A204.1 (cell line): Measurements from ENCODE around the gene RBMS1.

Experiments
- FAIRE-seq: peaks from 2 replicates; lab custom pipeline; 2012; peaks lifted over from hg19 to GRCh38; lab: Jason Lieb, UNC

Gene RBMS1

DNA sequence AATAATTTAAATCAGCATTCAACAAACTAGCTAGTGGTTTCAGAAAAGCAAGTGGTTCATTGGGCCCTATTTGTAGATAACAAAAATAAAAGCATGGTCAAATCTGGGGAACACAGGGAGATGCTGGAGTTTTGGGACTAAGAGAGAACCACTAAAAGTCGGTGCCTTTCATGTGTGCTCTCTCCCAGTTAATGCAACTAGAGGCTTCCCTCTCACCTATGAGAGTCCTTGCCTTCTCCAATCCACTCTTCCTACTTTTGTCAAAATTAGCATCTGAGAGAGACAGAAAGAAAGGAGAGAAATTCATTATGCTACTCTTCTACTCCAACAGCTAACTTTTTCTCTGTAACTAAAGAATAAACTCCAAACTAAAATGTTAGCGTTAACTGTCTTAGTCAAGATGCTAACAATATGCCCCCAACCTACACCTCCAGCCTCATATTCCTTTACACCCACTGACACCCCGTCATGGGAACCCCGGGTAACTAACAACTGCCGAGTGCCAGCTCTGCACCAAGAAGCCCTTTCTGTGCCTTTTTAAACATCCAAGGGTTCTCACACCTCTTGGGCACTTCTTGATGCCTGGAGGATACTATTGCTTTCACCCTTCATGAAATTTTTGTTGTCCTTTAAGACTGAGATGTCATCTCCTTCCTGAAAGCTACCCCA is 133.4 kb downstream of the RBMS1 start:
- no peak for FAIRE-seq

DNA sequence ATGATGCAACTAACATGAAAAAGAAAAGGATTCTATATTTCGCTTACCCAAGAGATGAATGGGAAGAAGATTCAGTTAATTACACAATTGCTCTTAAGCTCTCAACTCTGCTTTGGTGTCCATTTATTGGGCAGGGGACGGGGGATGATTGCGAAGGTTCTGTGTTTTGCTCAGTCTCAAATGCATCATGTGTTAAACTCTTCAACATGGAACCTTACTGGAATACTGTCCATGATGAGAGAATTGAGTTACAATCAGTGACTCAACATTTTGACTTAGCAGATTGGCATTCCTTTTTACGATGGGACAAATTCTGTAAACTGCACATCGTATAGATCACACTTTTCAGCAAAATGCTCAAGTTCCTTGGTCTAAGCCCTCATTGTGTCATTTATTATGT is 135.6 kb downstream of the RBMS1 start:
- no peak for FAIRE-seq

DNA sequence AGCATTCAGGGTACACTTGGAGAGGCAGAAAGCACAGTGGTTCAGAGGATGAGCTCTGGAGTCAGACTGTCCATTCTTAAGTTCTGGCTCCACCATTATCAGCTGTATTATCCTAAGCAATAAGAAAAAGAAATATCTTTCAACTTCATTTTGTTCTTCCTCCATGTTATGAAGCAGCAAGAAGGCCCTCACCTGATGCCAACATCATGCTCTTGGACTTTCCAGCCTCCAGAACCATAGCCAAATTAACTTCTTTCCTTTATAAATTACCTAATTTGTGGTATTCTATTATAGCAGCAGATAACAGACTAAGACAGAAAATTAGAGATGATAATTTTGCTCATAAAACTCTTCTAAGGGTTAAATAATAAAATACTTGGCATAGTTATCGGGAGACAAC is 137.1 kb downstream of the RBMS1 start:
- FAIRE-seq = no peak

DNA sequence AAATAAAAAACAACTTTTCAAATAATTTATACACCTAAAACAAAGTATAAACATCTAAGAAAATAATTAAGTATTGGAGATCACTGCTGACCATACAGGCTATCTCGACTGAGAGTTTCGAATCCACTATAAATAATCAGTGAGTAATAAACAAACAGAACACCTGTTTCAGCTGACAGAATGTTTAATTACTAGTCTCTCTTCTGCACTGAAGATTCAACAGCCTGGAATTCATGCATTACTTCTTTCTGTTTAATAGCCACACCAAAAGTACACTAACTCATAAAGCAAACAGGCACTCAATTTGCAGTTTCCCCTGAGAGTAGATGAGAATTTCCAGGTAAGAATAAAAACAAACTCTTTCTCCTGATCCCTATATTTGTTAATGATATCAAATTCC is 138.5 kb downstream of the RBMS1 start:
- FAIRE-seq = no peak

DNA sequence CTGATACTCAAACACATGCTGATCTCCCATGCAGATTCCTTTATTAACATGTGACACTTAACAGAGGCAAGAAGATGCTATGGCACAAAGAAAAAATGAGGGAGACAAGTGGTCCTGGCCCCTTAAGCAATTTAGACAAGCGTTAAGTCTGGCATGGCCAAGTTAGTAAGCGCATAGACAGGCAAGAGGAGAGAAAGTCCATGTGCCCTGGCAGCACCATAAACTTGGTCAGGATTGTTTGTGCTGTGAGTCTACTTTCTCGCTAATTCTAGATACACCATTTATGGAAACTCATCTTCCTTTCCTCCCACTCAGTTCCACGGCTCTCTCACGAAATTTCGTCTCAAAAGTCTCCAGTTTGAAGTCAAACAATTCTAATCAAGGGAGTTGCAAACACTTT is 138.9 kb downstream of the RBMS1 start:
- no peak for FAIRE-seq

DNA sequence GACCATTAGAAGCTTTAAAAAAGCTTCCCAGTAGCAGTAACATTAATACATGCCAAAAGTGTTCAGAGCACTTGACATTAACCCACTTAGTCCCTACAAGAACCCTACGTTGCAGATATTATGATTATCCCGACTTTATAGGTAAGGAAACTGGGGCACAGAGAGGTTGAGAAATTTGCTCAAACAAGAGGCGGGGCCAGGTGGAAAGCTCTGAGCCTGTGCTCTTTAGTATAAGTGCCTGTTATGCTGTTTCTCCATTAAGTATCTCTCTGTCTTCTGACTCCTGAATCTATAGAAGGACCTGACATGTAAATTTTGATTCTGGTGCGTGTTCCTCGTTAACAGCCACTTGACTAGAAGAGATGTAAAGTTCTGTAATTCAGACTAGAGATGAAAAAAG is 139.8 kb downstream of the RBMS1 start:
- no peak for FAIRE-seq

DNA sequence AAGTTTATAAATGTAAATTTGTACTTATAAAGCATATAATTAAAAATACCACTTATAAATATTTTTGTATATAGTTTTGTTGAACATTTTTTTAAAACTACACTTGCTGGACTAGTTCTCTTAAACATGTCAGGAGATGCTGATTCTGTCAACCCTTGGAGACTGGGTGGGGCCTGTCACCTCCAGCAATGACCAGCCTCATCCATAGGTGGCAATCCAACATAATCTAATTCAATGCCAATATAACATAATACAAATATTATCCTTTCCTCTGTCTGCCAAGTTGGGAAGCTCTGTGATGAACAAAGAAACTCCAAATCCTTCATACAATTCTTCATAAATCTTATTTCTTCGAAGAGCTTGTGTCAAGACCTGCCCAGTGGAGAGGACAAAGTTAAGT is 140.4 kb downstream of the RBMS1 start:
- no peak for FAIRE-seq

DNA sequence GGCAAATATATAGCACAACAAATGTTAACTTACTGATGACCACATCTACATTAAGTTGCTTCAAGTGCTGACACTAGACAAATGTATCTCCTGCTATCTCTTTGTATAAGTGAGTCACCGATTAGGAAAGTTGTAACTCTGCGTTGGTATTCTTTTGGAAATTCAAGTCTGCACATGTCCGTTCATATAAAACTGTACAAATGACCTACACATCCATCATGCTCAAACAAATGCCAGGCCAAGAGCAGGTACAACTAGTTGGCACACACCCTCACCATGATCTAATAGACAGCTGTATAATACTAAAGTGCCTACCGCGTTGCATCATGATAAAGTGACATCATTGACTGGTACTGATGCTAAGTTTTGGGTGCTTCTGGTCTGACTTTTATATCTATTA is 141.1 kb downstream of the RBMS1 start:
- no peak for FAIRE-seq

DNA sequence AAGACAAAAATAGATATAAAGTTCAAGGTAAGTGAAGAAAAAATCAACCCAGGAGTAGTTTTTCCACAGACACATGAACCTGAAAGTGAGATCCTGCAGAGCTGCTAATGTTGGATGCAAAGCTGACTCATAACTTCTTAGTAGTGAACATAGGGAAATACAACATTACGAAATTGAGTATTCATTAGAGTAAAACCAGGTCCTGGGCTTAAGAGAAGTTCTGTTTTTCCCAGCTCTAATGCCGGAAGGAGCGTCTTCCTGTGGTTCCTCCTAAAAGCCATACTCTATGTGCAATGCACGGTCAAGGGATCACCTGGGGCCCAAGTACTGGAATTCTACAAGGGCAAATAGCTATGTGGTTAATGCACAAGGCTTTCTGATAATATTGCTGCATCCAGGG is 141.7 kb downstream of the RBMS1 start:
- no peak for FAIRE-seq

DNA sequence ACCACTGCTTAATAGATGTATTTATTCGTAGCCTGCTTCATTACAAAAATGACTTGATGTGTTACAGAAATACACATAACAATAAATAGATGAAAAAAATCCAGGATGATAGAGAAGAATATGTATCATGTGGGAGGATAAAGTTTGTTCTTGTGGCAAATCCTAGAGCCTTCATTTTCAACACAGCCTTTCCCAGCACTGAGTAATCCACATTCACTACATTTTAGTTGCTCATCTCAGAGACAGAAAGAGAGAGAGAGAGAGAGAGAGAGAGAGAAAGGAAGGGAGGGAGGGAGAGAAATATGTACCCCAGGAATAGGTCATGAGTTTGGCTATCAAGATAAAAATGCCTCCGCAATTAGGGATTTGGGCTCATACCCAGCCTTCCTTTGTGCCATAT is 144.3 kb downstream of the RBMS1 start:
- FAIRE-seq = no peak

DNA sequence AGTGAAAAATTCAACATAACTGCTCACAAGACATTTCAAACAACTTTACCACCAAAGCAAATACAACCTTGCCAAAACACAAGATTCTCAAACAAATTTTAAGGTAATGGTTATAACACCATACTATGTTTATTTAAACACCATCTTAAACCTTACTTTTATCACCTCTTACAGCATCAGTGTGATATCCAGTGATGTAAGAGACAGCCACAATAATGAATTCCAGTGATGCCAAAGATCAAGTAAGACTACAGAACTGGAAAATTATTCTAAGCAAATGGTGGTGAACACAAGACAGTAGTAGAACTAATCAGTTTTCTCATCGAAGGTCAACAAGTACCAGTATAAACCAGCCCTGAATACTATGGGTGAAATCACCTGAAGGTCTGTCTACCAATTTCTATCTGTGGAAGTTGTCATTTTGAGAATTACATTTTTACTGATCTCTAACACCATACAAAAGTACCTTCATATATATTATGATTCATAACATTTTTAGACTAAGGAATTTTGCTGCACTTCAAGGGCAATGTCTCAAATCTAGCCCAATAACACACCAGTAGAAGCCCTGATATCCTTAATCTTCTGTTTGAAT is 146.2 kb downstream of the RBMS1 start:
- FAIRE-seq = no peak

DNA sequence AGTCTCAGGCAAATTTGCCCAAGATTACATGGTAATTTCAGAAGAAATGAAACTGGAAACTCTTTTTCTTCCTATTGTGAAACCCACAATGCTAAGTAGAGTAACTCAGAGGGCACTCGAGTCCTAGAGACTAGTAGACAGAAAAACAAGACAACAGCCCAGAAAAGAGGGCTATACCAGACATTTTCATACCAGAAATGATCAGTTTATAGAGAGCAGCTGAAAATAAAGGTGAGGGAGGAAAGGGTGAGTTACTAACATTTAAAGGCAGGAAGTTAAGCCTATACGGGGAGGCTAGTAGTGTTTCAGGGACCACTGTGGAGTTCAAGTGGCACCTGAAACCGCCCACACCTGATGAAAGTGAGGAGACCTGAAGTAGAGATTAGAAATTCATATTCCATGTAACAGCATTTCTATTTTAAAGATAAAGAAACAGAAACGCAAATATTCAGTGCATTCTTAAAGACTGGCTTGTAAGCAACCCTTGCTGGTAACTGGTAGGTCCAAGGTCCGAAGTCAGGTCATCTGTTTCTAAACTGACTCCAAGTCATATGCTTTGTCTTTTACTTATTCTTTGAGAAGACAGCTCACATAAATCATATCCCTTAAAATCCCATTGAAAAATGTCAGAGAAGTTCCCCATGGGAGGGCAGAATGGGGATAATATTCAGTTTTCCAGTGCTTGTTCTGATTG is 148.4 kb downstream of the RBMS1 start:
- FAIRE-seq = no peak

DNA sequence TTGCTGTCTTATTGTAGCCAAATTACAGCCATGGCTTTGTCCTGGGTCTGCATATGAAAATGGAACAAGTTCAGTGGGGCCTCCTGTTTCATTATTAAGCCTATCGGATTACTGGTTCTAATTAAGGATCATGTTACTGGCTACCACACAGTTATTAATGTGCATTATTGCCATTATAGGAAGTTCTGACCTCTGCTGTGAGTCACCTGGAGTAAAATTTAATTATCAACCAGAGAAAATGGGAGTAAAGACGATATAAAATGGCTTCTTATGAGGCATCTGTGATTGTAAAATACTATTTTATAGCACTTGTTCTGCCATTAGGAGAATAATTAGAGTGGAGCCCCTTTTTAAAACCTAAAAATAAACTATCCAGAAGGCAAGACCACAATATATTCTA is 150.2 kb downstream of the RBMS1 start:
- FAIRE-seq = no peak

DNA sequence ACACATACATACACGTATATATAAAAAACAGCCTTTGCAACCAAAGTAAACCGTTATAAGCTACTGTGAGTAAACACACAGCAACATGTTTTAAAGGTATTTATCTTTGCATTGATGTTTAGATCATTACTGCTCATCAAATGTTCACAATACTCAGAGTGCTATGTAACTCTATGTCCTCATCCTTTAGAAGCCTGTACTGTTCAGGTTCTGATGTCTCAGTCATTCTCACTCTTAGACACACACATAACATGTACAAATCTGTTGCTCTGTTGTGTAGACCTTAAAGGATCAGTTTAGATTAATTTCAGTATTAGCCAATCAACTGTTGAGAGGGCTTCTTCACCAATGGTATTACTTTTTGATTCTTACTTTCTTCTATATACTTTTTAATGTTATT is 153.9 kb downstream of the RBMS1 start:
- no peak for FAIRE-seq

DNA sequence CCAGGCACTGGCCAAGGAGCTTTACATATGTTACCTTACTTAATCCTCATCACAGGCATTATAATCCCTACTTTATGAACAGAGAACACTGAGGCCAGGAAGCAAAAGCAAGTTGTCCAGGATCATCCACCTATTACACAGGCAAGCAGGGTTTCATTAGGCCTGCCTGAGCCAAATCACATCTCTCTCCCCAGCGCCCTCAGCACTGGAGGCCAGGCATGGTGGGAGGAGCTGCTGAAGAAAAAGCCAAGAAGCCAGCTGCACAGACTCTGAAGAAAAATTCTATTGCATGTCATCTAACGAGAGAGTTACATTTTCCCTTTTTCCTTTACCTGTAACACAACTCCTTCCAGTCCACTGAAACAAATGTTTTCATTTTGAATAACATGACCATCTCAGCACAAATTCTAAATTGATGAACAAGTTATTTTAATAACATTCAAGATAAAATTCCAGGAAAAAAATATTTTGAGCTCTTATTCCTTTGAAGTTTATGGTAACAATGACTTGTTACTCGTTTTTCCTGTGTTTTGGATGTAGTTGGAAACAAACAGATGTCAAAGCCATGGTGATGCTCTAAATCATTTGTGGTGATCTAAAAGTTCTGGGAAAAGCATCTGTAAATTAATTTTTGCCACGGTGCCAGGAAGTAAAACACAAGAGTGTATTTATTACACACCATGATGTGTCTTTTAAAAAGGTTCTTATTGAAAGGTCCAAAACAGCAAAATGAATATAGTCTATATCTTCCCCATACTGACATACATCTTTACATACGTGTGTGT is 154.5 kb downstream of the RBMS1 start:
- no peak for FAIRE-seq

DNA sequence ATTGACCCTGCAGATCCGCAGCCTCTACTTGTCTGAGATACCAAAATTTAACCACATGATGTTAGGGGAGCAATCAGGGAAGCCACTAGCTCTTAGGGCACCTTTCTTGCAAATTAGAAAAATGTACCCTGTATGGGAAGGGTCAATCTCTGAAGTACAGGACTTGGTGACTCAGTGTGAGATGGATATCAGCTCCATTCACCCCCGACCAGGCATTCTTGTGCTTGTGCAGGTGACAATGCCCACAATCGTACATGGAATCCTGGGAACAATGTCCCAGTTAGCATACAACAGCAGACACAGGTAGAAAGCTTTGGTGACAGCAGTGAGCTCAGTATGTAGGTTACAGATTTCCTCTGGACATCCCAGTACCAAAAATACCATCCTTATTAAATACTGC is 155.9 kb downstream of the RBMS1 start:
- no peak for FAIRE-seq

DNA sequence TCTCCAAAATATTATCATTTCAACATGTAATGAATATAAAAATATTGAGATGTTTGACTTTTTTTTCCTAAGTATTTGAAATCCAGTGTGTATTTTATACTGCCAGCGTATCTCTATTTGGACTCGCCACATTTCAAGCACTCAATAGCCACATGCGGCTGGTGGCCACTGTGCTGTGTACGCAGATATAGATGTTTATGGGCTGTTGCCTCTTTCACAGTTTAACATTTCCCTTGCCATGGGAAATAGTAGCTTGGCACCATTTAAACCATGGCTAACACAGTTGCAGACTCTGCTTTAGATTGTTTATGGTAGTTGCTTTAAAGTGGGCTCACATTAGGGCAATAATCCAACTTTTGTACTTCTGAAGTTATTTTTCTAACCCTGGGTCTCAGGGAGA is 157.0 kb downstream of the RBMS1 start:
- no peak for FAIRE-seq

DNA sequence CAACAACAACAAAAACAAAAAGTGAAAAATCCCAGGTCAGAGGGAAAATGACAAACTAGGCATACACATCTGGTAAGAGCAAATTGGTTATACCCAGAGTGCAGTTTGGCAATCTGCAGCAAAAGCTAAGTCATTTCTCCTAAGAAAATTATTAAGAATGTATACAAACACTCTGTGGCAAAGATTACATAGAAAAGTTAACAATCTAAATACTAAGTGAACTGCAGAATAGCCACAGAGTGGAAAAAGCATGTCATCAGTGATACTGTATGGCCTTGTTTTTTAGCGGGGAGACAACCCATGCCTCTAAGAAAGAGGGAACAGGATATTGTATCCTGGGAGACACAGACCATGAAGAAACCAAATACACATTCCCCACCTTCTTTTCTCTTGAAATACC is 157.5 kb downstream of the RBMS1 start:
- no peak for FAIRE-seq

DNA sequence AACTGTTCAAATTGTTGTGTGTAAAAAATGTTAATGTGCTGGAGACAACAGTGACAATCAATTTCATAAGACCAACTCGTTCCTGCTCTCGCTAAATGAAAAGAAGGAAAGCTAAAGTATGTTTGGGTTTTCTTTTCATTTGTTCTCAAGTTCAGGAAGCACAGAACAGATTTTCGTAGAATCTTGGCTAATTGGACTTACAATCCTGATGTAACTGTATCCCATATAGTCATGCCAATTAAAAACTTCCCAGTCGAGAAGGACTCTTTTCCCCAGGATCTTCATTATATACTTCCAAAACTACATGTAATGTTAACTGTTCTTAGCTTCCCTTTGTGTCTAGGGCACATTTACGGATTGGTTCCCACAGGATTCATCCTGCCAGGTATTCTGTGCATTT is 158.2 kb downstream of the RBMS1 start:
- no peak for FAIRE-seq

DNA sequence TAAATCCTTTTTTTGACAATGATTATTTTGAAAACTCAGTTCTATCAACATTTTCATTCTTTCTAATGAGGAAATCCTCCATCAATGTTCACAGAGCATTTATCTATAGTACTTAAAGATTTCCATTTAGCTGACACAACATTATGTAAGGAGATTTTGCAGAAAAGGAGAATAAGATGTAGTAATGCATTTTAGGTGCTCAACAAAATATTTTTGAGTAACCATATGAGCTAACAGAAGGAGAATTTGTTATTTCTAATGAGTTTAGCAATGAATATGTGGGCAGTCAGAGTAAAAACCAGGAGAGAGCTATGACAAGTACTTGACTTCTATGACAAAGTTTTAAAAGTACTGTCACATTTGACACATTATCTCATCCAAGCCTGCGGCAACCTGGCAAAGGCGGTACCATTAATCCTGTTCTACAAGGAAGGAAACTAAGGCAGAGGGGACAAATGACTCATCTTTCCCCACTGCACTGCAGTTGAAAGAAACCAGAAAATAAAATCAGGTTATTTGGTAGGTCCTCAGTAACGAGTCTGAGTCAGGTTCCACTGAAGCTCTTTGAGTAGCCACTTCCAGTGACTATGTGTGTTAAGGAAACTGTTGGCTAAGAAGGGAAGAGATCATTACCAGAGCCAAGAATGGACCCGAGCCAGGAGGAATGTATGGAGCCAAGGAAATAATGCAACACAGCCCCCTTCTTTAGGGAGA is 159.4 kb downstream of the RBMS1 start:
- no peak for FAIRE-seq

DNA sequence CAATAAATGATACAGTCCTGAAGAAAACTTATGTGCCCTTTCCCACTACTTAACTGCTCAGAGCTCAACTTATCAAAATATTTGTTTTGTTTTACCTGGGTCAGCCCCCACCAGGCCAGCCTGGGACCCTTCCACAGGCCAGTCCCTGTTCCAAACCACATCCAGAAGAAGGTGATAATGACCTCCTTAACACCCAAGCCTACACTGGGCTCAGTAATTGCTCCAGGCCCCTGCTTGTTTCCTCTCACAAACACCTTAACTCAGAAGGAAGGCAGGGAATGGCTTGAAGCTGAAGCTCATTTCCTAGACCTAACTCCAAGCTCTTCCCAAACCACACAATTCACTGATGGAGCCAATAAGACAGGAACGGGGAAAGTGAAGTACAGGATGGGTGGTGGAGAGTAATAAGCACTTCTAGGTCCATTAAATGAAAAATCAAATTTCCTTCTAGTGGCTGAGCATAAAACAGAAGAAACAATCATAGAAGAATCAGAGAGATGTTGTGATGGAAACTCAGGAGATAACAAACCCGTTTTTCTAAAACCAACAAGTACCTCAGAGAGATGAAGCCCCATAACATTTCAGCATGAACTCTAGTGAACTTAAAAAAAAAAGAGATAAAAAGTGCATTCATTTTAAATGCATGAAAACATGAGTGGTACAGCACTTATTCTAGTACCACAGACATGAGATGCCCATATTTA is 160.1 kb downstream of the RBMS1 start:
- no peak for FAIRE-seq

DNA sequence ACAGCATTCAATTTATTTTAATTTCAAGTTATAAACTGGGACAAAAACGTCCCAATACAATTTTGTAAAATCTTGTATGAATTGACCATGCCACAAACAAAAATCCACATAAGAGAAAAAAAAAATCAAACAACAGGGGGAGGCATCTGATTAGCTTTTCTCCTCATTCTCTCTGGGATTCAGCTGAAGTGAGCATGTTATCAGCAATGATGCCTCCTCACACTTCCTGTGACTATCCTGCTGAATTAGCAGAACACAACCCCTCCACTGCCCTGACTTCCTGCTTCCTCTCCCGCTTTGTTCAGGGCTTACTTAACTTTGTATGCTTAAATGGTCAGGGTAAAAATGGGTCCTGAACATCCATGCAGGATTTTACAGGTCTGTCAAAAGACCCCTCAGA is 161.3 kb downstream of the RBMS1 start:
- no peak for FAIRE-seq
